Mesenchymal stem cell (in vitro differentiated cells and primary cell): ENCODE data around the gene MED12L.
A peak's percentile ranks its signal among the peaks of the same experiment; 100 is the strongest.

ENCODE experiments used
- DNase-seq: peaks from one replicate; pipeline ENCODE4 v3.0.0-alpha.2; 2013
- H2AFZ ChIP-seq: one replicate; pipeline ENCODE4 v1.6.1; 2013; ENCODE audit warnings: low read depth, mild to moderate bottlenecking, control low read depth, inconsistent platforms, low read length, moderate library complexity
- H2AK5ac ChIP-seq: 2 replicates; pipeline ENCODE4 v1.6.1; 2013; ENCODE audit warnings: low read length, moderate library complexity, mild to moderate bottlenecking, inconsistent platforms; ENCODE audit not compliant: severe bottlenecking
- H2BK120ac ChIP-seq: one replicate; pipeline ENCODE4 v1.6.1; 2013; ENCODE audit warnings: low read depth, mild to moderate bottlenecking, inconsistent platforms, low read length, moderate library complexity
- H2BK12ac ChIP-seq, 2 experiments: one replicate each; pipeline ENCODE4 v1.6.1; 2013; ENCODE audit warnings: inconsistent platforms in 2 of 2, low read length in 2 of 2, mild to moderate bottlenecking in 2 of 2, moderate library complexity in 2 of 2, control low read depth in 1 of 2
- H2BK15ac ChIP-seq: one replicate; pipeline ENCODE4 v1.6.1; 2013; ENCODE audit warnings: mild to moderate bottlenecking, low read depth, inconsistent platforms; ENCODE audit not compliant: poor library complexity, severe bottlenecking
- H2BK5ac ChIP-seq: 2 replicates; pipeline ENCODE4 v1.6.1; 2013; ENCODE audit warnings: low read depth, mild to moderate bottlenecking, low read length, control low read depth, inconsistent platforms; ENCODE audit not compliant: poor library complexity, severe bottlenecking
- H3K14ac ChIP-seq, 2 experiments: one replicate each; pipeline ENCODE4 v1.6.1; 2013; ENCODE audit warnings: inconsistent platforms in 2 of 2, low read length in 2 of 2, control low read depth in 1 of 2, mild to moderate bottlenecking in 1 of 2, moderate library complexity in 1 of 2
- H3K18ac ChIP-seq, 2 experiments: one replicate each; pipeline ENCODE4 v1.6.1; 2013; ENCODE audit warnings: inconsistent platforms in 2 of 2, low read length in 2 of 2, control low read depth in 1 of 2, low read depth in 1 of 2, mild to moderate bottlenecking in 1 of 2
- H3K23ac ChIP-seq, 2 experiments: one replicate each; pipeline ENCODE4 v1.6.1; 2013; ENCODE audit warnings: inconsistent platforms in 2 of 2, low read length in 2 of 2, mild to moderate bottlenecking in 2 of 2, moderate library complexity in 2 of 2, control low read depth in 1 of 2
- H3K27ac ChIP-seq: 2 replicates; pipeline ENCODE4 v1.5.1; 2013; ENCODE audit warnings: mild to moderate bottlenecking, moderate library complexity, low read length, control low read depth, inconsistent platforms; ENCODE audit not compliant: poor library complexity, severe bottlenecking
- H3K27me3 ChIP-seq, 2 experiments: 2 replicates each; pipeline versions ENCODE4 v1.6.1 to v1.7.0; 2013; ENCODE audit warnings: low read length in 2 of 2, mild to moderate bottlenecking in 2 of 2, moderate library complexity in 2 of 2, control low read depth in 1 of 2, inconsistent platforms in 1 of 2; ENCODE audit not compliant: control insufficient read depth in 1 of 2, insufficient read depth in 1 of 2
- H3K36me3 ChIP-seq, 2 experiments: 2 replicates each; pipeline versions ENCODE4 v1.6.1 to v1.7.0; 2013; ENCODE audit warnings: low read length in 2 of 2, control low read depth in 1 of 2, inconsistent platforms in 1 of 2, low read depth in 1 of 2, mild to moderate bottlenecking in 1 of 2; ENCODE audit not compliant: insufficient read depth in 2 of 2, control insufficient read depth in 1 of 2
- H3K4ac ChIP-seq, 2 experiments: one replicate each; pipeline ENCODE4 v1.6.1; 2013; ENCODE audit warnings: inconsistent platforms in 2 of 2, low read length in 2 of 2, mild to moderate bottlenecking in 2 of 2, moderate library complexity in 2 of 2, control low read depth in 1 of 2, low read depth in 1 of 2
- H3K4me1 ChIP-seq: 2 replicates; pipeline ENCODE4 v1.6.1; 2013; ENCODE audit warnings: low read depth, low read length, control low read depth; ENCODE audit not compliant: control insufficient read depth, insufficient read depth
- H3K4me2 ChIP-seq: 2 replicates; pipeline ENCODE4 v1.6.1; 2013; ENCODE audit warnings: low read length, mild to moderate bottlenecking, inconsistent platforms; ENCODE audit not compliant: poor library complexity, severe bottlenecking
- H3K4me3 ChIP-seq, 2 experiments: 2 replicates each; pipeline versions ENCODE4 v1.5.1 to v1.7.0; 2013; ENCODE audit warnings: low read length in 2 of 2, mild to moderate bottlenecking in 2 of 2, control low read depth in 1 of 2, low read depth in 1 of 2; ENCODE audit not compliant: insufficient read depth in 1 of 2
- H3K79me1 ChIP-seq: replicated peaks from 2 replicates; pipeline ENCODE4 v1.6.1; 2013; ENCODE audit warnings: mild to moderate bottlenecking, control low read depth, low read length, inconsistent platforms; ENCODE audit not compliant: poor library complexity, severe bottlenecking
- H3K9ac ChIP-seq: 2 replicates; pipeline ENCODE4 v1.7.0; 2013; ENCODE audit warnings: mild to moderate bottlenecking, low read length, moderate library complexity
- H3K9me3 ChIP-seq: 2 replicates; pipeline ENCODE4 v1.7.0; 2013; ENCODE audit warnings: mild to moderate bottlenecking, low read length; ENCODE audit not compliant: control insufficient read depth
- H4K8ac ChIP-seq: one replicate; pipeline ENCODE4 v1.6.1; 2013; ENCODE audit warnings: inconsistent platforms, mild to moderate bottlenecking, low read length, moderate library complexity
- H4K91ac ChIP-seq: one replicate; pipeline ENCODE4 v1.6.1; 2013; ENCODE audit warnings: mild to moderate bottlenecking, low read length, inconsistent platforms
- WGBS: methylation state at CpG from one replicate; pipeline ENCODE4 v1.1.7; 2013; ENCODE audit warnings: mixed read lengths; 5-methylcytosine and 5-hydroxymethylcytosine counted together

Gene MED12L

DNA sequence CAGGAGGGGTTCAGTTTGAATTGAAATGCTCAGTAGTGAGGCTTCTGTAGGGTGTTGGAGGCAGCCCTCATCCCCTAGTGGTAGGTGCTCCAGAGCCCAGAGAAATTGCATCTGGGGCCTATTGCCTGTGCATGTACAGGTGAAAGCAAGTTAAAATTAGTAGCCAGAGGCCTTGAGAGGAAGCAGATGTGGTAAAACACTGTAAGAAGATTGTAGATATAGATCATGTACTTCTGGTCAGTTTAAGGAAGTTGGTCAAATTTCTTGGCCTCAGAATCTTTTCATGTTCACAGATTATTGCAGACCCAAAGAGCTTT lies 340.8 kb downstream of the MED12L start:
- Histone ChIP-seq H2AK5ac (peak overlapping the region; percentile 9), H4K8ac (no peak overlapping the region), H2AFZ (no peak overlapping the region), H3K9me3 (no peaks in the 10 kb centered on the region), H3K27ac (no peak overlapping the region), H3K4me1 (peaks cover 4% of the 10 kb centered on the region), H3K4ac (no peak overlapping the region), H3K9ac (no peak overlapping the region), H2BK15ac (no peak overlapping the region), H3K79me1 (no peaks in the 10 kb centered on the region), H3K4me2 (no peak overlapping the region), H3K18ac (peak overlapping the region; percentile 44 to 90), H2BK12ac (no peak overlapping the region), H2BK5ac (no peak overlapping the region), H3K27me3 (no peaks in the 10 kb centered on the region), H4K91ac (no peak overlapping the region), H2BK120ac (no peak overlapping the region), H3K23ac (no peak overlapping the region), H3K4me3 (no peak overlapping the region), H3K36me3 (no peaks in the 10 kb centered on the region), H3K14ac (no peak overlapping the region)
- DNase-seq: no peak

DNA sequence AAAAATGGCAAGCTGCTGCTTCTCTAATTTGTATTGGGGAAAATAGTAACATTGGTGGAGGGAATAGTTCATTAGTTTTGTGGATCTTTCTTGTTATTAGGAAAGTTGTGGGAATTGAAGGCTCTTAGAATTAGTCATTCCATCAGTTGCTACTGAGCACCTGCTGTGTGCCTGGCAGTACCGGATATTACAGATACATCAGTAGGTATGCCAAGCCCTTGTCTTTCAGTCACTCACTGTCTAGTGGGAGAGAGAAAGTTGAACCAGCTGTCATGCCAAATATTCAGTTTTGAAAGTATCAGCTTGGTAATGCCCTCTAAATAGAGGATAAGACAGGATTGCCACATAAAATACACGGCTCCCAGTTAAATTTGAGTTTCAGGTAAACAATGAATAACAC lies 342.9 kb downstream of the MED12L start:
- Histone ChIP-seq H3K4me3 (no peak overlapping the region), H3K4me2 (no peak overlapping the region), H2BK12ac (no peak overlapping the region), H3K14ac (no peak overlapping the region), H3K18ac (no peak overlapping the region), H4K8ac (no peak overlapping the region), H2BK15ac (no peak overlapping the region), H3K4ac (no peak overlapping the region), H3K27ac (no peak overlapping the region), H3K27me3 (no peaks in the 10 kb centered on the region), H3K9ac (no peak overlapping the region), H3K36me3 (no peaks in the 10 kb centered on the region), H3K9me3 (no peaks in the 10 kb centered on the region), H2AFZ (no peak overlapping the region), H3K23ac (no peak overlapping the region), H2BK120ac (no peak overlapping the region), H3K79me1 (no peaks in the 10 kb centered on the region), H3K4me1 (peaks cover 6% of the 10 kb centered on the region), H2BK5ac (no peak overlapping the region), H4K91ac (no peak overlapping the region), H2AK5ac (no peak overlapping the region)
- 100% methylated on average over 1 of the region's 2 CpGs for WGBS
- DNase-seq: no peak

DNA sequence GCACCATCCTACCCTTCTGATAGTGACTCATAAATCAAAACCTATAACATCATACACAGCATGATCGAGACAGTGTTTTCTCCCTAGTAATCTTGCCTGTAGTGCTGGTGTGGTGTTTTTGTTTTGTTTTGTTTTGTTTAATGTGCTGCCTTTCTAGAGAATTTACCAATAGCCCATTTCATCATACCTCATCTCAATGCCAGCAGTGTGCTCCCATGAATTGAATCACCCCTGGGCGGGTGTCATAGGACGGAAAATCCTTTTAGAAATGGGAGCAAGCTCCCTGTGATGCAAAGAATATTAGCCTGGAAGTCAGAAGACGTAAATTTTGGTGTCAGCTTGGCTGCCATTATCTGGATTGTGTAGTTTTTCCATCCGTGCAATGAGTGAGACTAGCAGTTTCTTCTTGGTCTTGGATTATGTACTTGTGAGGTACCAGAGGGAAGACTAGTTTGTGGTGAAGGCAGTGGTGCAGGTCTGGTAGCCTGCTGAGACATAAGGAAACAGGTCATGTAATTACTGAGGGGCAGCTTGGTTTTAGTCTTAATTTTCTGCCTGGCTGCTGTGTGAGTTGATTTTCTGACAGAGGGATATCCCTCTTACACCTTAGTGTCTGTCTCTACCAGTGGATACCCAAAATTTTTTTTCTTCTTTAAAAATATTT lies 345.5 kb downstream of the MED12L start:
- Histone ChIP-seq H3K4me1 (peaks cover 4% of the 10 kb centered on the region), H3K4me3 (no peak overlapping the region), H3K36me3 (no peaks in the 10 kb centered on the region), H2BK120ac (no peak overlapping the region), H3K9me3 (no peaks in the 10 kb centered on the region), H4K91ac (no peak overlapping the region), H3K18ac (peak overlapping the region; percentile 58 to 90), H3K27ac (no peak overlapping the region), H2AK5ac (peak overlapping the region; percentile 91), H3K23ac (no peak overlapping the region), H3K27me3 (no peaks in the 10 kb centered on the region), H3K79me1 (no peaks in the 10 kb centered on the region), H3K9ac (no peak overlapping the region), H2BK12ac (no peak overlapping the region), H3K4ac (no peak overlapping the region), H3K14ac (no peak overlapping the region), H2BK15ac (no peak overlapping the region), H2AFZ (no peak overlapping the region), H3K4me2 (no peak overlapping the region), H2BK5ac (no peak overlapping the region), H4K8ac (no peak overlapping the region)
- DNase-seq: peak; percentile 62
- 95% methylated on average over 4 of the region's 5 CpGs for WGBS

DNA sequence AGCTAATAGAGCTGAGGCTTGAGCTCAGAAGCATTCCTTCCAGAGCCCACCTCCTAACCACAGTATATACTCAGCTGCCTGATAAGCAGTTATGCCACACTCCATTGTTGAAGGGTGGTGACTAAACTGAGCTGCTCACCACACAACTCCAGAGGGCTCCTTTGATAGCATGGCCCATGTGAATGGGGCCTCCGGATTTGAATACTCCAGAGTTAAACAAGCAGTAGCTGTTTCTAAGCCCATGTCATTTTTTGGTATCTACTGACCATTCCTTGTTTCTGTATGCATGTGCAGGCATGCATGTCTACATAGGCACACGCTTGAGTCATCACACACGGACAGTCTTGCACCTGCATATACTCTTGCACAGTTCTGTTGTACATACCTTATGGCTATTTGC lies 346.5 kb downstream of the MED12L start:
- Histone ChIP-seq H3K27ac (peak overlapping the region; percentile 35), H3K18ac (no peak overlapping the region), H2AFZ (no peak overlapping the region), H3K4me1 (peaks cover 4% of the 10 kb centered on the region), H3K4ac (no peak overlapping the region), H3K27me3 (no peaks in the 10 kb centered on the region), H2BK120ac (no peak overlapping the region), H4K8ac (no peak overlapping the region), H2BK12ac (no peak overlapping the region), H3K36me3 (peaks cover 0 to 3% of the 10 kb centered on the region in 2 experiments), H2BK15ac (no peak overlapping the region), H3K4me2 (no peak overlapping the region), H3K14ac (no peak overlapping the region), H3K9ac (no peak overlapping the region), H4K91ac (no peak overlapping the region), H2AK5ac (no peak overlapping the region), H3K4me3 (no peak overlapping the region), H2BK5ac (no peak overlapping the region), H3K23ac (no peak overlapping the region), H3K9me3 (no peaks in the 10 kb centered on the region), H3K79me1 (no peaks in the 10 kb centered on the region)
- WGBS: 79% methylated on average over 3 of the region's 3 CpGs
- DNase-seq: peak; percentile 77
